ENCODE data around the gene AOC1.

GRCh38 chr7:150903606-150904005 is 51.3 kb downstream of the AOC1 start:
- TF ChIP-seq CTCF (conservative IDR thresholded peaks at IDR 0.05; ENCODE audit: low read depth, low read length) (no peak), EZH2 (IDR thresholded peaks at IDR 0.05; ENCODE audit: borderline replicate concordance, low read depth, low read length, poor library complexity, severe bottlenecking) (no peak)

Measured in A673 (cell line).